Measurements from ENCODE around the gene HCST. TPM values are rescaled to one million over a fixed set of nuclear protein-coding genes. Genes with fewer than 3 reads are reported as not detected.

The HCST gene
- total and polyA plus RNA-seq, 2 of the 4 experiments (the other 2 are of a cell fraction): 1.5 TPM; not detected in 1

- Histone ChIP-seq H4K5ac (ENCODE audit: low read depth, low read length) (no peak overlapping the region), H4K8ac (ENCODE audit: low read depth in 2 of 2, low read length in 2 of 2) (no peak overlapping the region), H3K79me1 (ENCODE audit: low read depth in 1 of 2, low read length in 2 of 2) (no peaks in the 10 kb centered on the region; a peak in 1 of 4 replicates), H2BK15ac (ENCODE audit: low read depth, low read length) (no peak overlapping the region), H3K4ac (ENCODE audit: low read depth, low read length) (no peak overlapping the region), H3K14ac (replicated peaks; ENCODE audit: low read depth, low read length) (no peak overlapping the region), H2AK5ac (ENCODE audit: low read depth, low read length) (peak overlapping the region; percentile 16; the same call in 1 of the 2 replicates), H3K18ac (ENCODE audit: low read depth, low read length) (no peak overlapping the region), H3K4me2 (ENCODE audit: low read depth, low read length) (no peak overlapping the region), H3K9ac (ENCODE audit: low read depth, low read length) (no peak overlapping the region), H2BK120ac (ENCODE audit: low read depth, low read length) (no peak overlapping the region), H4K91ac (ENCODE audit: insufficient read depth, low read depth, low read length) (no peak overlapping the region), H3K36me3 (ENCODE audit: control insufficient read depth, insufficient read depth, low read length) (no peaks in the 10 kb centered on the region), H3K27ac (ENCODE audit: insufficient read depth, low read length) (no peak overlapping the region), H3K27me3 (ENCODE audit: control insufficient read depth, insufficient read depth, low read length) (no peaks in the 10 kb centered on the region), H2BK5ac (ENCODE audit: low read depth, low read length, poor library complexity, severe bottlenecking) (no peak overlapping the region), H4K20me1 (ENCODE audit: insufficient read depth, low read length) (no peaks in the 10 kb centered on the region), H3K9me3 (ENCODE audit: control insufficient read depth, insufficient read depth, low read length) (no peaks in the 10 kb centered on the region), H2AK9ac (replicated peaks; ENCODE audit: low read depth, low read length, poor library complexity) (no peak overlapping the region), H2BK20ac (ENCODE audit: low read depth, low read length) (no peak overlapping the region), H3K23ac (ENCODE audit: low read depth, low read length) (no peak overlapping the region), H3K4me3 (ENCODE audit: insufficient read depth, low read depth, low read length) (no peak overlapping the region), H3K4me1 (ENCODE audit: control insufficient read depth, insufficient read depth, low read length) (peaks cover 10% of the 10 kb centered on the region), H2AFZ (replicated peaks; ENCODE audit: low read length, poor library complexity) (no peak overlapping the region), H3K56ac (ENCODE audit: extremely low read depth, insufficient read depth, low read length) (no peak overlapping the region), H3K9me1 (ENCODE audit: insufficient read depth, low read length) (peaks cover 5% of the 10 kb centered on the region)
- CTCF ChIA-PET: no interaction called here
- intact Hi-C loops (cut with micrococcal nuclease): no loop called here
- no TSS peak for BruUV-seq (replicated peaks)
- DNase-seq (no peak), ATAC-seq (ENCODE audit: low read depth) (no peak)
- dilution Hi-C loops (cut with HindIII; ENCODE audit: low sequenced_read_pairs, unreplicated experiment): no loop called here
- POLR2A ChIA-PET (ENCODE audit: unreplicated experiment): interaction anchor here (0.7 kb wide), 1 partner anchor 10 kb away, joined by 11 read pairs; no protein-coding TSS in a partner anchor
- TF ChIP-seq CTCF (conservative IDR thresholded peaks at IDR 0.05; ENCODE audit: low read depth, low read length) (no peak), USF2 (IDR thresholded peaks at IDR 0.05; ENCODE audit: low read depth, low read length) (no peak), MAZ (IDR thresholded peaks at IDR 0.05; ENCODE audit: borderline replicate concordance, low read depth, low read length) (no peak), MXI1 (IDR thresholded peaks at IDR 0.05; ENCODE audit: borderline replicate concordance, low read depth, low read length) (no peak), SMC3 (IDR thresholded peaks at IDR 0.05; ENCODE audit: low read depth, low read length) (no peak), MAFK (IDR thresholded peaks at IDR 0.05; ENCODE audit: low read depth, low read length) (no peak), CHD1 (IDR thresholded peaks at IDR 0.05; ENCODE audit: low read depth, low read length) (no peak), BHLHE40 (IDR thresholded peaks at IDR 0.05; ENCODE audit: low read depth, low read length) (no peak), RFX5 (IDR thresholded peaks at IDR 0.05; ENCODE audit: low read depth, low read length) (no peak), RAD21 (IDR thresholded peaks at IDR 0.05; ENCODE audit: low read length) (no peak), FOS (IDR thresholded peaks at IDR 0.05; ENCODE audit: low read depth, low read length) (no peak), POLR2A (IDR thresholded peaks at IDR 0.05; ENCODE audit: low read depth, low read length) (no peak), CEBPB (IDR thresholded peaks at IDR 0.05; ENCODE audit: low read depth, low read length) (no peak), NFE2L2 (IDR thresholded peaks at IDR 0.05; ENCODE audit: low read depth, low read length) (no peak), ELK1 (IDR thresholded peaks at IDR 0.05; ENCODE audit: borderline replicate concordance, low read depth, low read length) (no peak), RCOR1 (IDR thresholded peaks at IDR 0.05; ENCODE audit: insufficient replicate concordance, low read length) (no peak)
- in situ Hi-C loops (cut with MboI; ENCODE audit: low sequenced_read_pairs): no loop called here
- WGBS, 2 experiments (ENCODE audit: extremely low coverage in 2 of 2, insufficient read length in 1 of 2): no CpG with 5 or more reads among the region's 3 CpGs
These were observed 8.8 kb downstream of the HCST start for GRCh38 chr19:35911173-35911572.

All from IMR-90 (cell line).